ENCODE data around the gene LRRC14B. TPM values are rescaled to one million over a fixed set of nuclear protein-coding genes. Genes with fewer than 3 reads are reported as not detected.

Gene LRRC14B
- total RNA-seq, 1 experiment from 2014 or later: not detected

GRCh38 chr5:157801-158200, 33.5 kb upstream of the LRRC14B start:
- Mint-ChIP-seq H3K36me3 (ENCODE audit: insufficient read depth, unreplicated experiment) (no peaks in the 10 kb centered on the region), H3K4me1 (ENCODE audit: insufficient read depth, unreplicated experiment) (peaks cover 5% of the 10 kb centered on the region), H3K27me3 (ENCODE audit: insufficient read depth, unreplicated experiment) (peaks cover 43% of the 10 kb centered on the region), H3K4me3 (ENCODE audit: unreplicated experiment) (no peak overlapping the region), H3K27ac (ENCODE audit: low read depth, unreplicated experiment) (no peak overlapping the region), H3K9me3 (ENCODE audit: unreplicated experiment) (no peaks in the 10 kb centered on the region)
- no peak for DNase-seq (ENCODE audit: unreplicated experiment)
- ChIA-PET CTCF (no interaction called here), POLR2A (no interaction called here)
- TF ChIP-seq CTCF (IDR thresholded peaks at IDR 0.05; ENCODE audit: unreplicated experiment): no peak
- intact Hi-C loops (cut with micrococcal nuclease): no loop called here
- no TSS peak for BruUV-seq (replicated peaks)

- no peak overlapping the region for H3K4me3 Mint-ChIP-seq (ENCODE audit: unreplicated experiment)
- H3K4me1 Mint-ChIP-seq (ENCODE audit: insufficient read depth, unreplicated experiment): peaks cover 5% of the 10 kb centered on the region
- CTCF ChIA-PET: no interaction called here
- intact Hi-C loops (cut with micrococcal nuclease): no loop called here
- H3K27me3 Mint-ChIP-seq (ENCODE audit: insufficient read depth, unreplicated experiment): peaks cover 43% of the 10 kb centered on the region
- no peak for DNase-seq (ENCODE audit: unreplicated experiment)
- POLR2A ChIA-PET: no interaction called here
- BruUV-seq (replicated peaks): no TSS peak
- H3K27ac Mint-ChIP-seq (ENCODE audit: low read depth, unreplicated experiment): no peak overlapping the region
- TF ChIP-seq CTCF (IDR thresholded peaks at IDR 0.05; ENCODE audit: unreplicated experiment): no peak
- H3K36me3 Mint-ChIP-seq (ENCODE audit: insufficient read depth, unreplicated experiment): no peaks in the 10 kb centered on the region
- H3K9me3 Mint-ChIP-seq (ENCODE audit: unreplicated experiment): no peaks in the 10 kb centered on the region
Observed at GRCh38 chr5:158807-159447, 32.4 kb upstream of the LRRC14B start.

GRCh38 chr5:159448-160172, 31.7 kb upstream of the LRRC14B start:
- Mint-ChIP-seq H3K36me3 (ENCODE audit: insufficient read depth, unreplicated experiment) (no peaks in the 10 kb centered on the region), H3K4me3 (ENCODE audit: unreplicated experiment) (no peak overlapping the region), H3K27ac (ENCODE audit: low read depth, unreplicated experiment) (no peak overlapping the region), H3K9me3 (ENCODE audit: unreplicated experiment) (no peaks in the 10 kb centered on the region), H3K27me3 (ENCODE audit: insufficient read depth, unreplicated experiment) (peaks cover 43% of the 10 kb centered on the region), H3K4me1 (ENCODE audit: insufficient read depth, unreplicated experiment) (peaks cover 5% of the 10 kb centered on the region)
- BruUV-seq (replicated peaks): no TSS peak
- no peak for TF ChIP-seq CTCF (IDR thresholded peaks at IDR 0.05; ENCODE audit: unreplicated experiment)
- POLR2A ChIA-PET: no interaction called here
- intact Hi-C loops (cut with micrococcal nuclease): no loop called here
- DNase-seq (ENCODE audit: unreplicated experiment): no peak
- CTCF ChIA-PET: no interaction called here

GRCh38 chr5:160173-160510, 31.2 kb upstream of the LRRC14B start:
- Mint-ChIP-seq H3K4me1 (ENCODE audit: insufficient read depth, unreplicated experiment) (peaks cover 5% of the 10 kb centered on the region), H3K27me3 (ENCODE audit: insufficient read depth, unreplicated experiment) (peaks cover 43% of the 10 kb centered on the region), H3K4me3 (ENCODE audit: unreplicated experiment) (no peak overlapping the region), H3K27ac (ENCODE audit: low read depth, unreplicated experiment) (no peak overlapping the region), H3K36me3 (ENCODE audit: insufficient read depth, unreplicated experiment) (no peaks in the 10 kb centered on the region), H3K9me3 (ENCODE audit: unreplicated experiment) (no peaks in the 10 kb centered on the region)
- no TSS peak for BruUV-seq (replicated peaks)
- CTCF ChIA-PET: no interaction called here
- intact Hi-C loops (cut with micrococcal nuclease): no loop called here
- DNase-seq (ENCODE audit: unreplicated experiment): no peak
- POLR2A ChIA-PET: no interaction called here
- TF ChIP-seq CTCF (IDR thresholded peaks at IDR 0.05; ENCODE audit: unreplicated experiment): no peak

Measured in MCF 10A (cell line).